ENCODE results near the gene PYGL.

PYGL gene

GRCh38 chr14:50979941-50980850, 35.9 kb upstream of the PYGL start:
- Histone ChIP-seq H2AFZ (no peak overlapping the region), H3K27ac (no peak overlapping the region), H3K4me1 (no peaks in the 10 kb centered on the region), H3K9me3 (ENCODE audit: control insufficient read depth, low read length) (no peaks in the 10 kb centered on the region), H3K27me3 (ENCODE audit: control insufficient read depth, insufficient read depth, low read length) (no peaks in the 10 kb centered on the region), H3K4me2 (ENCODE audit: low read length) (no peak overlapping the region), H3K9ac (no peak overlapping the region), H3K4me3 (ENCODE audit: low read depth, low read length) (no peak overlapping the region), H3K79me2 (no peaks in the 10 kb centered on the region), H3K36me3 (ENCODE audit: control insufficient read depth, insufficient read depth, low read length) (no peaks in the 10 kb centered on the region)
- no peak for TF ChIP-seq CTCF (IDR thresholded peaks at IDR 0.05)

GRCh38 chr14:50978888-50979287, 34.6 kb upstream of the PYGL start:
- no peak overlapping the region for H3K4me3 ChIP-seq (ENCODE audit: low read depth, low read length)
- H2AFZ ChIP-seq: no peak overlapping the region
- H3K27ac ChIP-seq: no peak overlapping the region
- no peaks in the 10 kb centered on the region for H3K36me3 ChIP-seq (ENCODE audit: control insufficient read depth, insufficient read depth, low read length)
- no peaks in the 10 kb centered on the region for H3K27me3 ChIP-seq (ENCODE audit: control insufficient read depth, insufficient read depth, low read length)
- no peak for TF ChIP-seq CTCF (IDR thresholded peaks at IDR 0.05)
- no peak overlapping the region for H3K9ac ChIP-seq
- no peaks in the 10 kb centered on the region for H3K79me2 ChIP-seq
- no peak overlapping the region for H3K4me2 ChIP-seq (ENCODE audit: low read length)
- no peaks in the 10 kb centered on the region for H3K4me1 ChIP-seq
- H3K9me3 ChIP-seq (ENCODE audit: control insufficient read depth, low read length): no peaks in the 10 kb centered on the region

GRCh38 chr14:50978529-50978871, 34.2 kb upstream of the PYGL start:
- no peaks in the 10 kb centered on the region for H3K36me3 ChIP-seq (ENCODE audit: control insufficient read depth, insufficient read depth, low read length)
- no peaks in the 10 kb centered on the region for H3K27me3 ChIP-seq (ENCODE audit: control insufficient read depth, insufficient read depth, low read length)
- no peak overlapping the region for H3K4me2 ChIP-seq (ENCODE audit: low read length)
- H3K4me1 ChIP-seq: no peaks in the 10 kb centered on the region
- no peak overlapping the region for H2AFZ ChIP-seq
- no peak overlapping the region for H3K27ac ChIP-seq
- no peaks in the 10 kb centered on the region for H3K79me2 ChIP-seq
- H3K9ac ChIP-seq: no peak overlapping the region
- no peak for TF ChIP-seq CTCF (IDR thresholded peaks at IDR 0.05)
- H3K4me3 ChIP-seq (ENCODE audit: low read depth, low read length): no peak overlapping the region
- no peaks in the 10 kb centered on the region for H3K9me3 ChIP-seq (ENCODE audit: control insufficient read depth, low read length)

GRCh38 chr14:50977863-50978528, 33.7 kb upstream of the PYGL start:
- no peaks in the 10 kb centered on the region for H3K4me1 ChIP-seq
- no peak overlapping the region for H3K27ac ChIP-seq
- H3K4me3 ChIP-seq (ENCODE audit: low read depth, low read length): no peak overlapping the region
- H3K9ac ChIP-seq: no peak overlapping the region
- H2AFZ ChIP-seq: no peak overlapping the region
- no peaks in the 10 kb centered on the region for H3K27me3 ChIP-seq (ENCODE audit: control insufficient read depth, insufficient read depth, low read length)
- no peaks in the 10 kb centered on the region for H3K9me3 ChIP-seq (ENCODE audit: control insufficient read depth, low read length)
- no peak for TF ChIP-seq CTCF (IDR thresholded peaks at IDR 0.05)
- no peaks in the 10 kb centered on the region for H3K36me3 ChIP-seq (ENCODE audit: control insufficient read depth, insufficient read depth, low read length)
- H3K4me2 ChIP-seq (ENCODE audit: low read length): no peak overlapping the region
- no peaks in the 10 kb centered on the region for H3K79me2 ChIP-seq

All from parathyroid adenoma (tissue), 2 donors.